B cell (primary cell): ENCODE measurements around the gene EHD2.

Experiments used
- EZH2 ChIP-seq: IDR thresholded peaks from 2 replicates; pipeline ENCODE4 v1.6.1; 2012; ENCODE audit warnings: borderline replicate concordance, low read depth, mild to moderate bottlenecking, moderate library complexity, low read length; ENCODE audit not compliant: insufficient read depth, poor library complexity, severe bottlenecking
- TF ChIP-seq, protein P1 (sequence below): fragments of 200-600 bp; IDR thresholded peaks from one replicate; pipeline ENCODE4 v1.8.0; 2022; ENCODE audit warnings: antibody characterized with exemption, mild to moderate bottlenecking

DNA sequence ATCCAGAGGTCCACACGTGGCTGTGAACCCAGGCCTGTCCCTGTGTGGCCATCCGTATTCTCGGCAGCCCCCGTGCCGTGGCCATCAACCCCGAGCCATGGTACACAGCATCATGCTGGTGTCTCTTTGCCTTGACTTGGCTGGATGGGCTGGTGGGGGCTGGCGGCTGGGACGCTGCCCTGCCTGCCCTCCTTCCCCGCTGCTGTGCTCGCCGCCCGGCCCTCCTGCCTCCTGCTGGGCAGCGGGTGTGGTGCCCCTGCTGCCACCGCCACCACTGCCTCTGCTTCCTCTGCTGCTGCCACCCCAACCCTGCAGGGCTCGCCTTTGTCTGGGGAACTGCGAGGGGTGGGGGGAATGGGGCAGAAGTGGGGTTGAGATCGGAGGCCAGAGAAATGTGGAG, 19.7 kb upstream of the EHD2 start:
- TF ChIP-seq, protein P1, sequence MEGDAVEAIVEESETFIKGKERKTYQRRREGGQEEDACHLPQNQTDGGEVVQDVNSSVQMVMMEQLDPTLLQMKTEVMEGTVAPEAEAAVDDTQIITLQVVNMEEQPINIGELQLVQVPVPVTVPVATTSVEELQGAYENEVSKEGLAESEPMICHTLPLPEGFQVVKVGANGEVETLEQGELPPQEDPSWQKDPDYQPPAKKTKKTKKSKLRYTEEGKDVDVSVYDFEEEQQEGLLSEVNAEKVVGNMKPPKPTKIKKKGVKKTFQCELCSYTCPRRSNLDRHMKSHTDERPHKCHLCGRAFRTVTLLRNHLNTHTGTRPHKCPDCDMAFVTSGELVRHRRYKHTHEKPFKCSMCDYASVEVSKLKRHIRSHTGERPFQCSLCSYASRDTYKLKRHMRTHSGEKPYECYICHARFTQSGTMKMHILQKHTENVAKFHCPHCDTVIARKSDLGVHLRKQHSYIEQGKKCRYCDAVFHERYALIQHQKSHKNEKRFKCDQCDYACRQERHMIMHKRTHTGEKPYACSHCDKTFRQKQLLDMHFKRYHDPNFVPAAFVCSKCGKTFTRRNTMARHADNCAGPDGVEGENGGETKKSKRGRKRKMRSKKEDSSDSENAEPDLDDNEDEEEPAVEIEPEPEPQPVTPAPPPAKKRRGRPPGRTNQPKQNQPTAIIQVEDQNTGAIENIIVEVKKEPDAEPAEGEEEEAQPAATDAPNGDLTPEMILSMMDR = no peak
- no peak for TF ChIP-seq EZH2
